B cell (primary cell): Measurements from ENCODE around the gene KIRREL3. TPM values are rescaled to one million over a fixed set of nuclear protein-coding genes. Genes with fewer than 3 reads are reported as not detected.

Experiments used
- ATAC-seq: fragments of 200-7000 bp; cut with Tn5 transposase; one replicate; pipeline ENCODE4 v1.10.0; 2021; ENCODE audit warnings: low read depth, mild to moderate bottlenecking, moderate number of reproducible peaks, moderate library complexity
- CTCF ChIA-PET: fragments of 350-600 bp; sonication (Branson Sonifier 250); formaldehyde crosslinking; loops from one replicate; lab custom pipeline; 2021; ENCODE audit warnings: antibody characterized with exemption, inconsistent platforms; lab: Charles Lee
- POLR2A ChIA-PET: fragments of 350-600 bp; sonication (Branson Sonifier 250); formaldehyde crosslinking; loops from one replicate; lab custom pipeline; 2021; ENCODE audit warnings: antibody characterized with exemption; lab: Charles Lee
- DNase-seq: peaks from one replicate; pipeline ENCODE4 v3.0.0; 2013
- H2AFZ ChIP-seq: 2 replicates; pipeline ENCODE4 v1.6.1; 2012; ENCODE audit warnings: mild to moderate bottlenecking, low read depth, low read length; ENCODE audit not compliant: insufficient read depth, poor library complexity, severe bottlenecking
- H3K27ac ChIP-seq, 2 donors: 1 replicate in 1 of 2; 2 replicates in 1 of 2; pipeline ENCODE4 v1.5.1; 2012 to 2013; ENCODE audit warnings: low read length in 2 of 2, mild to moderate bottlenecking in 2 of 2, moderate library complexity in 1 of 2
- H3K27me3 ChIP-seq, 4 experiments: fragments of 200-600 bp in 1 of 4; sonication (generic) in 1 of 4; replicated peaks in 1 of 4; 1 replicate in 2 of 4; 2 replicates in 2 of 4; pipeline versions ENCODE4 v1.6.1 to v1.7.0; 2013 to 2016; ENCODE audit warnings: low read length in 3 of 4, mild to moderate bottlenecking in 2 of 4, mixed read lengths in 1 of 4, moderate library complexity in 1 of 4; ENCODE audit not compliant: insufficient read depth in 4 of 4, control insufficient read depth in 3 of 4; ENCODE audit errors: control extremely low read depth in 1 of 4
- H3K36me3 ChIP-seq, 2 experiments: replicated peaks in 1 of 2; 1 replicate in 1 of 2; 2 replicates in 1 of 2; pipeline versions ENCODE4 v1.6.1 to v1.7.1; 2013; ENCODE audit warnings: low read length in 1 of 2; ENCODE audit not compliant: insufficient read depth in 2 of 2, control insufficient read depth in 1 of 2; ENCODE audit errors: control extremely low read depth in 1 of 2, extremely low read depth in 1 of 2
- H3K4me1 ChIP-seq, 2 donors: fragments of 200-600 bp in 1 of 2; sonication (generic) in 1 of 2; 1 replicate in 1 of 2; 2 replicates in 1 of 2; pipeline versions ENCODE4 v1.5.1 to v1.6.1; 2013 to 2017; ENCODE audit warnings: low read length in 2 of 2; ENCODE audit not compliant: control insufficient read depth in 2 of 2, insufficient read depth in 2 of 2
- H3K4me2 ChIP-seq: replicated peaks from 2 replicates; pipeline ENCODE3; 2012; ENCODE audit warnings: mild to moderate bottlenecking, low read depth, low read length; ENCODE audit not compliant: poor library complexity, severe bottlenecking
- H3K4me3 ChIP-seq, 5 experiments: fragments of 200-600 bp in 1 of 5; sonication (generic) in 1 of 5; 1 replicate in 3 of 5; 2 replicates in 2 of 5; pipeline versions ENCODE4 v1.5.1 to v1.7.0; 2011 to 2016; ENCODE audit warnings: low read length in 4 of 5, mild to moderate bottlenecking in 4 of 5, low read depth in 2 of 5, control low read depth in 1 of 5, moderate library complexity in 1 of 5; ENCODE audit not compliant: insufficient read depth in 1 of 5; ENCODE audit errors: control extremely low read depth in 1 of 5, extremely low read depth in 1 of 5
- H3K79me2 ChIP-seq: fragments of 200-600 bp; sonication (generic); one replicate; pipeline ENCODE4 v1.6.0; 2016; ENCODE audit warnings: low read length; ENCODE audit not compliant: control insufficient read depth, insufficient read depth
- H3K9ac ChIP-seq: fragments of 200-600 bp; sonication (generic); 2 replicates; pipeline ENCODE4 v1.6.1; 2017; ENCODE audit warnings: mild to moderate bottlenecking, low read length, moderate library complexity
- H3K9me3 ChIP-seq, 3 donors: one replicate each; pipeline versions ENCODE4 v1.6.1 to v1.7.1; 2013; ENCODE audit warnings: low read length in 2 of 3; ENCODE audit not compliant: control insufficient read depth in 2 of 3, insufficient read depth in 1 of 3; ENCODE audit errors: control extremely low read depth in 1 of 3
- H4K20me1 ChIP-seq: 2 replicates; pipeline ENCODE4 v1.6.0; 2012; ENCODE audit warnings: mild to moderate bottlenecking, low read length; ENCODE audit not compliant: insufficient read depth, control insufficient read depth, poor library complexity, severe bottlenecking
- H3K27ac Mint-ChIP-seq: one replicate; pipeline ENCODE4 v1.8.0; 2021; ENCODE audit warnings: mixed read lengths
- H3K27me3 Mint-ChIP-seq: one replicate; pipeline ENCODE4 v1.8.0; 2021; ENCODE audit warnings: mixed read lengths
- H3K4me1 Mint-ChIP-seq: one replicate; pipeline ENCODE4 v1.8.0; 2021; ENCODE audit warnings: mixed read lengths
- H3K4me3 Mint-ChIP-seq: one replicate; pipeline ENCODE4 v1.8.0; 2021; ENCODE audit warnings: mixed read lengths
- H3K9me3 Mint-ChIP-seq: one replicate; pipeline ENCODE4 v1.8.0; 2022; ENCODE audit warnings: mixed read lengths; ENCODE audit not compliant: insufficient read depth
- CTCF ChIP-seq: fragments of 200-600 bp; IDR thresholded peaks from one replicate; pipeline ENCODE4 v1.8.0; 2022; ENCODE audit warnings: antibody characterized with exemption, mild to moderate bottlenecking
- EZH2 ChIP-seq: IDR thresholded peaks from 2 replicates; pipeline ENCODE4 v1.6.1; 2012; ENCODE audit warnings: borderline replicate concordance, low read depth, mild to moderate bottlenecking, moderate library complexity, low read length; ENCODE audit not compliant: insufficient read depth, poor library complexity, severe bottlenecking
- WGBS: methylation state at CpG from one replicate; pipeline ENCODE4 v1.1.5; 2013; ENCODE audit warnings: missing lambda C conversion rate; ENCODE audit not compliant: insufficient coverage; 5-methylcytosine and 5-hydroxymethylcytosine counted together
- intact Hi-C: fragments of 100-400 bp; cut with micrococcal nuclease; formaldehyde crosslinking; loops from one replicate; pipeline ENCODE4 v1.10.0; 2022
- polyA plus RNA-seq: library from polyadenylated mRNA; depleted of rRNA; stranded (reverse); fragments of >200 nt; gene quantifications from 2 replicates; pipeline ENCODE4 v1.2.3, GENCODE V29; 2012
- total RNA-seq, 2 donors: library from RNA; stranded (reverse); fragments of 120-200 nt in 1 of 2; gene quantifications; 1 replicate in 1 of 2; 2 replicates in 1 of 2; pipeline versions ENCODE4 v1.2.3 to v1.2.4, GENCODE V29; 2013 to 2022

The KIRREL3 gene
- total and polyA plus RNA-seq, 2 donors (not counting 1 experiment from before 2014, with no cell fraction given): not detected

- no peak overlapping the region for H3K4me3 ChIP-seq
- ATAC-seq: no peak
- Mint-ChIP-seq H3K4me3 (no peak overlapping the region), H3K9me3 (no peaks in the 10 kb centered on the region), H3K4me1 (no peaks in the 10 kb centered on the region), H3K27ac (no peak overlapping the region), H3K27me3 (peaks cover 18% of the 10 kb centered on the region)
- POLR2A ChIA-PET: no interaction called here
- CTCF ChIA-PET: no interaction called here
- no peaks in the 10 kb centered on the region for H3K79me2 ChIP-seq
- no peak overlapping the region for H2AFZ ChIP-seq
- TF ChIP-seq EZH2: no peak
- no peak for TF ChIP-seq CTCF
- H3K36me3 ChIP-seq: no peaks in the 10 kb centered on the region
- peaks cover 0 to 4% (median 1%) of the 10 kb centered on the region in 4 experiments for H3K27me3 ChIP-seq
- no peak overlapping the region for H3K27ac ChIP-seq
- intact Hi-C loops: no loop called here
- DNase-seq: no peak
- H3K9me3 ChIP-seq: peaks cover 0 to 6% (median 0%) of the 10 kb centered on the region in 3 donors
- H4K20me1 ChIP-seq: no peaks in the 10 kb centered on the region
- H3K9ac ChIP-seq: no peak overlapping the region
- H3K4me2 ChIP-seq: no peak overlapping the region
- WGBS: no CpG with 5 or more reads among the region's 5 CpGs
- no peaks in the 10 kb centered on the region for H3K4me1 ChIP-seq
Measured at GRCh38 chr11:126971305-126971704, 29.3 kb downstream of the KIRREL3 start.

GRCh38 chr11:126969865-126970479 is 30.6 kb downstream of the KIRREL3 start:
- H3K27ac ChIP-seq: no peak overlapping the region
- H4K20me1 ChIP-seq: no peaks in the 10 kb centered on the region
- H3K9me3 ChIP-seq: peaks cover 0 to 6% (median 0%) of the 10 kb centered on the region in 3 donors
- Mint-ChIP-seq H3K27ac (no peak overlapping the region), H3K4me1 (no peaks in the 10 kb centered on the region), H3K27me3 (peaks cover 20% of the 10 kb centered on the region), H3K4me3 (no peak overlapping the region), H3K9me3 (no peaks in the 10 kb centered on the region)
- peak; percentile 7 for TF ChIP-seq CTCF
- no peak for TF ChIP-seq EZH2
- H3K9ac ChIP-seq: no peak overlapping the region
- H3K4me2 ChIP-seq: no peak overlapping the region
- H2AFZ ChIP-seq: no peak overlapping the region
- ChIA-PET CTCF (no interaction called here), POLR2A (no interaction called here)
- no peaks in the 10 kb centered on the region for H3K36me3 ChIP-seq
- no peak overlapping the region for H3K4me3 ChIP-seq
- ATAC-seq (no peak), DNase-seq (no peak)
- intact Hi-C loops: no loop called here
- WGBS: 23% methylated on average over 3 of the region's 6 CpGs
- no peaks in the 10 kb centered on the region for H3K79me2 ChIP-seq
- peaks cover 0 to 4% (median 1%) of the 10 kb centered on the region in 4 experiments for H3K27me3 ChIP-seq
- H3K4me1 ChIP-seq: no peaks in the 10 kb centered on the region
